Rectal smooth muscle tissue (tissue), 1 donor: ENCODE measurements around the gene ZSCAN10.

Source experiments
- H3K27ac ChIP-seq: one replicate; pipeline ENCODE4 v1.7.0; 2013; ENCODE audit warnings: low read depth, low read length, inconsistent platforms
- H3K27me3 ChIP-seq: one replicate; pipeline ENCODE4 v1.7.0; 2013; ENCODE audit warnings: low read length; ENCODE audit not compliant: control insufficient read depth, insufficient read depth
- H3K36me3 ChIP-seq: one replicate; pipeline ENCODE4 v1.7.0; 2013; ENCODE audit warnings: low read length; ENCODE audit not compliant: control insufficient read depth, insufficient read depth
- H3K4me1 ChIP-seq: one replicate; pipeline ENCODE4 v1.7.0; 2013; ENCODE audit warnings: low read length; ENCODE audit not compliant: control insufficient read depth, insufficient read depth
- H3K4me3 ChIP-seq: one replicate; pipeline ENCODE4 v1.7.0; 2013; ENCODE audit warnings: low read length
- H3K9ac ChIP-seq: one replicate; pipeline ENCODE4 v1.7.0; 2013; ENCODE audit warnings: low read length

The ZSCAN10 gene

DNA sequence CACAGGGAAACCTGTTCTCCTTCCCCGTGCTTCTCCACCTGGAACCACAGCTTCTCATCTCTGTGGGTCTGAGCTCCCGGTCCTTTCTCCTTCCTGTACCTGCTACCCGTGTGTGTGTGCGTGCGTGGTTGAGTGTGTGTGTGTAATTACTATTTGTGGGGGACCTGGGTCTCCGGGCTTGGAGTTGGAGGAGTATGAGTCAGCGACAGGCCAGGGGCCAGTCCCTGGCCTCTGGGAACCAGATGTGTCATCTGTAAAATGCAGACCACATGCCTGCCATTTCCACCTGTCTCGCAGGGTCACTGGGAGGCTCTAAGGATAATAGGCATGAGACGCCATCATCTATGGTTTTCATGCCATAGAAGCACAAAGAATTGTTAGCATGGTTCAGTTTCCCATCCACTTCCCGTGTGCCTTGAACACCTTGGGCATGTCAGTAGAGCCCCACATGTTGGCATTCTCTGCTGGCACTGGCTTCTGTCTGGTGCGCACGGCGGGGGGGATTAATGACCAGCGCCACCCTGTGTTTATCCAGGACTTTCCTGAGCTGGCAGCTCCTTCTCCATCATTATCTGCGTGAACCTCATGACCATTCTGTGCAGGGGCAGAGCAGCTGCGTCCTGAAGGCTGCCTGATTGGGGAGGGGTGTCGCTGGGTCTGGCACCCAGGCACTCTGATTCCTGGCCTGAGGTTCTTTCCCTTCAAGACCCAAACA lies 14.8 kb upstream of the ZSCAN10 start:
- Histone ChIP-seq H3K27me3 (no peaks in the 10 kb centered on the region), H3K4me3 (peak overlapping the region; percentile 92), H3K4me1 (peaks cover 14% of the 10 kb centered on the region), H3K9ac (no peak overlapping the region), H3K36me3 (peaks cover 8% of the 10 kb centered on the region), H3K27ac (no peak overlapping the region)

DNA sequence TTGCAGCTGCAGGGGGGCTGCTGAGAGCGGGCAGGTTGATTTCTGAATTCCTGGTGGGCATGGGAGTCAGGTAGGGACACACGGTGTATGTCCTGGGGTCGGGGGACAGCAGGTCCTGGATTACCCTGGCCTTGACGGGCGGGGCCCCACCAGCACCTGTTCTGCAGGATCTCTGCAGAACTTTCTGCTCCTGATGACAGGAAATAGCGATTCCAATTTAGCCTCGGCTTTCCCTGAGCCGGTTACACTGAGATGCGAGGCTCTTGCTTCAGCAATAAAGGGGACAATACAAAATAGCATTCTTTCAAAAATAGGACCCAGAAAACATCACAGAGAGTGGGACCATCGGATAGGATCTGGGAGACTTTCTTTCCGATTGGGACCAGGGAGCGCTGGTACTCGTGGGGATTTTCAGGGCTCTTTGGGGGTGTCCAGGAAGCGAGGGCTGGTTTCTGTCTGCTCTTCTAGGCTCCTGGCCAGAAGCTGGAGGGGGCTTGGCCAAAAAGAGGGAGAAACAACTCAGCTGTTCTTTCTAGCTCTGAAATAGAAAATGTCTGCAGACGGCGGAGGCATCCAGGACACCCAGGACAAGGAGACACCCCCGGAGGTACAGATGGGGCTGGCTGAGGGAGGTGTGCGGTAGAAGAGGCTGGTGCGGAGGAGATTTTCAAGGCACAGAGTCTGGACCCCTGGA lies 13.9 kb upstream of the ZSCAN10 start:
- Histone ChIP-seq H3K27me3 (no peaks in the 10 kb centered on the region), H3K27ac (peak overlapping the region; percentile 62), H3K9ac (peak overlapping the region; percentile 64), H3K4me1 (peaks cover 14% of the 10 kb centered on the region), H3K4me3 (peak overlapping the region; percentile 92), H3K36me3 (peaks cover 3% of the 10 kb centered on the region)

DNA sequence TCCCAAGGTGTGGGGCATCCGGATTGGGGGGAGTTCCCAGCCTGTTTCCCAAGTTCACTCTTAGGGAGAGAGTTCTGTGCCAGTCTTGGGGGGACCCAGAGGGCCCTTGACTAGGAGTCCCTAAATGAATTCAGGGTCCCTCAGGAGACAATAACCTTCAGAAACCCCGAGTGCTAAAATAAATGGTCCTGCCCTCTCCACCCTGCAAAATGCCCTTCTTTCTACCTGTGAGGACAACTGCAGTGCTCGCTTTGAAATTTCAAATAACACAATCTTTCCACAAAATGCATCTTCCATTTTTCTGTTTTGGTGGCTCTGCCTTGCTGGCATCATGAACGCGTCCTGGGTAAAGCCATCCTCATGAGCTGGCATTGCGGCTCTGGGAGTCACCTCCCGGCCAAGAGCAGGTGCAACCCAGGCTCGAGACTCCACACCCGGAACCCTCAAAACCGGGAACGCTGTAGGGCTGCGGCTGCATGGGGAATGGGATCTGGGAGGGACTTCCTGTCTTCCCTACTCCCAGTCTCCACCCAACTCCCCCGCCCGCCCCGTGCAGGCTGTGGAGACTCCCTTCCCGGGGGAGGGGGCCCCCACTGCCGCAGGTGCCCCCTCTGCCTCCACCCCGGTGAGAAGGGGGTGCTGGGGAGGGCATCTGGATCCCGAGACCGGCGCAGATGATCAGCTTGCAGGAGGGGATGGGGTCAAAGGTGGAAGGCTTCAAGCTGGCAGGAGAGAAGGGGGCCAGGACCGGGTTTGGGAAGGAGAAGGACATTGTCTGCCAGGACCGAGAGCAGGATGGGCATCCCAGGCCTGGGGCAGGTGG lies 13.2 kb upstream of the ZSCAN10 start, which contains the start of gene ZNF205:
Gene ZNF205 (plus strand): TSS at position 529 of the 823 bp plus-strand sequence. CDS start 845 bp downstream, outside the sequence.
- H3K9ac ChIP-seq = peak within 1 kb of the TSS; percentile 64
- peaks cover 14% of the 10 kb centered on the region for H3K4me1 ChIP-seq
- no peaks in the 10 kb centered on the region for H3K27me3 ChIP-seq
- H3K27ac ChIP-seq = peak within 1 kb of the TSS; percentile 62
- peaks cover 3% of the 10 kb centered on the region for H3K36me3 ChIP-seq
- H3K4me3 ChIP-seq = peak within 1 kb of the TSS; percentile 92

DNA sequence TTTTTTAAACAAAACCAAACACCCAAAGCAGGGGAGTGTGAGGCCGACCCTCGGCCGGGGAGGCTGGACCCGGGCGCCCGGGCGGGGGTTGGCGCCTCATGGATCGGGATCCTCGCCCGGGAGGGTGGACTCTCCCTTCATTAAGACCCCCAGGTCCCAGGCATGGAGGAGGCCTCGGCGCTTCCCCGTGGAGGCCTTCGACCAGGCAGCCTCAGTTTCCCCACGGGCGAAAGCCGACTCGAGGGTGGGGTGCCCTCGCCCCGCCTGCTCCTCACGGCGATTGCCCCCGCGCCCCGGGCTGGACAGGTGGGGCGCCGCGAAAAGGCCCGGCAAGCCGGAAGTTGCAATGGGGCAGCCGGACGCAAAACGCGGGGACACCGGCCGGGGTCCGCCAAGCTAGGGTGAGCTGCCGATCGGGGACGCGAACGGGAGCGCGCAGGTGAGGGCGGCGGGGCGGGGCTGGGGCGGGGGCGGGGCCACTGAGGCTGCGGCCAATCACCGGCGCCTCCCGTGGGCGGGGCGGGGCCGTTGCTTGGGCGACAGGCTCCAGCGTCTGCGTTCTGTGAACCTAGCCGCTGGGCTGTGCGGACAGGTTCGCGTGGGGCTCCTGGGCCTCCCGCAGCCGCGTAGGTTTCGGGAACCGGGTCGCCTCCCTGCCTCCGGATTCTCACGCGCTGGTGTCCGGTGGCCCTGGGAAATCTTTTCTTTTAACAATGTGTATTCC lies 7.3 kb upstream of the ZSCAN10 start:
- no peaks in the 10 kb centered on the region for H3K27me3 ChIP-seq
- no peaks in the 10 kb centered on the region for H3K36me3 ChIP-seq
- peaks cover 3% of the 10 kb centered on the region for H3K4me1 ChIP-seq
- peak overlapping the region; percentile 92 for H3K9ac ChIP-seq
- peak overlapping the region; percentile 64 for H3K27ac ChIP-seq
- peak overlapping the region; percentile 88 for H3K4me3 ChIP-seq

DNA sequence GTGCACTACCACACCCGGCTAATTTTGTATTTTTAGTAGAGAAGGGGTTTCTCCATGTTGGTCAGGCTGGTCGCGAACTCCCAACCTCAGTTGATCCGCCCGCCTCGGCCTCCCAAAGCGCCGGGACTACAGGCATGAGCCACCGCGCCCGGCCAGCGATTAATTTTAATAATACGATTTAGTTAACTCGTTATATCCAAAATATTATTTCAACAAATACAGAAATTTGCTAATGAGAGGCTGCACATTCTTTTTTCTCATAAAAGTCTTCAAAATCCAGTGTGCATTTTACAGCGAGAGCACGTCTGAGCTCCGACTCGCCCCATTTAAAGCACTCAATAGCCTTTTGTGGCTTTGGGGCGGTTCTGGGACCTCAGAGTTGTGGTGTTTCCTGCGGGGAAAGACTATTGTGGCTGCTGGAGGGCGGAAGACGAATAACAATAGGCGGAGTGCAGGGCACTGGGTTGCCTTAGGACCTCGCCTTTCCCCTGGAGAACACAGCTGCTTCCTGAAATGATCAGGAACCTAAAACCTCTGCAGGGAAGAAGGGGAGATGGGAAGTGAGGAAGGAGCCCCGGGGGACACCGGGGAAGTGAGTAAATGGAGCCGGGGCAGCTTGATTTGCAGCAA lies 2.9 kb upstream of the ZSCAN10 start:
- H3K9ac ChIP-seq = no peak overlapping the region
- H3K36me3 ChIP-seq = no peaks in the 10 kb centered on the region
- H3K27me3 ChIP-seq = no peaks in the 10 kb centered on the region
- H3K27ac ChIP-seq = no peak overlapping the region
- no peak overlapping the region for H3K4me3 ChIP-seq
- peaks cover 6% of the 10 kb centered on the region for H3K4me1 ChIP-seq

DNA sequence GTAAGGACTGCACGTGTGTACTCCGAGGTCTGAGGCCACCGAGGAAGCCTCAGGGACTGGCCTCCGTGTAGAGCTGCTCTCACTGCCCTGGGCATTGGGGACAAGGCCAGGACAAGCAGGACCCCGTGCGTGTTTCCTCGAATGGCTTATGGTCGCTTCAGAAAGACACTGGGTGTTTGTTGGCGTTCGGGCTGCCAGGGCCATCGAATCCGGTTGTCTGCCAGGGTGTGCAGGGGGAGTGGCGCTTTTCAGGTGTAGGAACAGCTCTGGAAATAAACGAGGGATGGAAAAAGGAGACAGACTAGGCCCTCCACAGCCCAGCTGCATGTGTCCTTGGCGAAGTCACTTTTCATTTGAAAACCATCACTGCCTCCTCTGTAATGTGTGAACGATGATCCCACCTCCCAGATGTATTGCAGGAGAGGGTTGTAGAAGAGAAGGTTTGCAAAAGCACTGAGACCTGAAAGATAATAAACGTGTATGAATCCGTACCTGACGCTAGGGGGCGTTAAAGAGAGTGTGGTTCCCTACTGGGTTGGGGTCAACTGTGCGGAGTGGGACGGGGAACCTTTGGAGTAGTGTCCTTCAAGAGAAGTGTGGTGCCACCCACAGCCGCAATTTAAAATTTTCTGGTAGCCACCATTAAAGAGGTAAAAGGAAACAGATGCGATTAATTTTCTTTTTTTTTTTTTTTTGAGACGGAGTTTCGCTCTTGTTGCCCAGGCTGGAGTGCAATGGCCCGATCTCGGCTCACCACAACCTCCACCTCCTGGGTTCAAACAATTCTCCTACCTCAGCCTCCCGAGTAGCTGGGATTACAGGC lies 2.1 kb upstream of the ZSCAN10 start:
- no peak overlapping the region for H3K9ac ChIP-seq
- peaks cover 6% of the 10 kb centered on the region for H3K4me1 ChIP-seq
- H3K27me3 ChIP-seq = no peaks in the 10 kb centered on the region
- no peaks in the 10 kb centered on the region for H3K36me3 ChIP-seq
- H3K4me3 ChIP-seq = no peak overlapping the region
- no peak overlapping the region for H3K27ac ChIP-seq

DNA sequence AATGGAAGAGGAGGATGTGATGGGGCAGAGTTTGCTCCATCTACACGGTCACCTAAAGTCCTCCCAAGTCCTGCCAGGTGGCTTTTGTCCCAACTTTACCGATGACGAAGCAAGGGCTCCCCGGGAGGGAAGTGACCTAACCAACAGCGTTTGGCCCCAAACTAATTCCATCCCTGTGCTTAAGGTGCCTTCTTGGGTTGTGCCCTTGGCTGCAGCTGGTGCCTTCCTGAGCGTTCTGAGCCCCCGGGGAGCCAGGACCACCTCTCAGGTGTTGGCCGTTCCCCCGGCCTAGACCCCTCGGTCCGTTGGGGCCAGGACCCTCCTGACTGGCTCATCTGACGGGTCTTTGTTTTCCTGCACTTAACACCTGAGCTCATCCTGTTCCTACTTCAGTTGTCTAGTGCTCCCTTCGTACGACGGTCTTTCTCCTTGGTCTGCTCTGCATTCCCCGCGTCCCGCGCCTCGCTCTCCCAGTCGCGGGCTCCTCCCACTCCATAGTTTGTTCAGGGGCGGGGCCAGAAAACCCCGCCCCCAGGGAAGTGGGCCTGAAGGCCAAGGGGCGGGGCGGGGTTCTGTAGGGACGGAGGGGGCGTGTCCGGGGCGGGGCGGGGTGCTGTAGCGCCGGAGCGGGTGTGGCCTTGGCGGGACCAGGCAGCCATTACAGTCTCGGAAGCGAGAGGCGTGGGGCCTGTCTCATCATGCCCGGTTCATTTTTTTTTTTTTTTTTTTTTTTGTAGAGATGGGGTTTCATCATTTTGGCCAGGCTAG lies 822 bp upstream of the ZSCAN10 start:
- Histone ChIP-seq H3K4me3 (peak overlapping the region; percentile 44), H3K36me3 (no peaks in the 10 kb centered on the region), H3K27me3 (no peaks in the 10 kb centered on the region), H3K4me1 (peaks cover 3% of the 10 kb centered on the region), H3K9ac (peak overlapping the region; percentile 17), H3K27ac (no peak overlapping the region)

DNA sequence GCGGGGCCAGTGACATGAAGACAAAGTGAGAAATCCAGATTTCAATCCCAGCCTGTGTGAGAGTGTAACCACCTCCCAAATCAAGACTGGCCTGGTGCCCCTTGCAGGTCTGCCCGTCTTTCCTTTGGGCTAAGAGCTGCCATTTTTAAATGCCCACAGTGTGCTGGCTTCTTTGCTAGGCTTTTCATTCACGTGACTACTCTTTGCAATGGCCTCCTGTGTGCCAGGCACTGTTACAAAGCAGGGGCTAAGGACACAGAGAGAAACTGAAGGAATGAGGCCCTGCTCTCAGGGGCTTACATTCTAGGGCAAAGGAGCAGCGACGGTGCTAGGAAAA lies 269 bp upstream of the ZSCAN10 start:
- Histone ChIP-seq H3K36me3 (no peaks in the 10 kb centered on the region), H3K27me3 (no peaks in the 10 kb centered on the region), H3K4me1 (peaks cover 3% of the 10 kb centered on the region), H3K9ac (no peak overlapping the region), H3K27ac (no peak overlapping the region), H3K4me3 (no peak overlapping the region)

DNA sequence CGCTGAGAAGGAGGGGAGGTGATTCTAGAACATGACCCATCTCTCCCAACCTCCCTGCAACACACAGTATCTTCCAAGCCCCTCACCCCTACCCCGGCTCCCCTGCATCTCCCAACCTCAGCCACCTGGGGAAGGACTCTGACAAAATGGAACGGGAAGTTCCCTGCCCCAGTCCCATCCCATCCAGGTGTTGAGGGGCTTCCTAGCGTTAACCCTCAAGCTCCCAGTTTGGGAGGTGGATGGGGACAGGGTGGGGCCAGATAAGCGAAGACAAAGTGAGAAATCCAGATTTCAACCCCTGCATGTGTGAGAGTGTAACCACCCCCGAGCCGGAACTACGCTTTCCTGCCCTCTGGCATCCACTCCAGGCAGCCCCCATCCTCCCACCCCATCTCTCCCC lies 1.8 kb downstream of the ZSCAN10 start:
- Histone ChIP-seq H3K27me3 (no peaks in the 10 kb centered on the region), H3K27ac (no peak overlapping the region), H3K36me3 (no peaks in the 10 kb centered on the region), H3K4me3 (no peak overlapping the region), H3K9ac (no peak overlapping the region), H3K4me1 (peaks cover 3% of the 10 kb centered on the region)

DNA sequence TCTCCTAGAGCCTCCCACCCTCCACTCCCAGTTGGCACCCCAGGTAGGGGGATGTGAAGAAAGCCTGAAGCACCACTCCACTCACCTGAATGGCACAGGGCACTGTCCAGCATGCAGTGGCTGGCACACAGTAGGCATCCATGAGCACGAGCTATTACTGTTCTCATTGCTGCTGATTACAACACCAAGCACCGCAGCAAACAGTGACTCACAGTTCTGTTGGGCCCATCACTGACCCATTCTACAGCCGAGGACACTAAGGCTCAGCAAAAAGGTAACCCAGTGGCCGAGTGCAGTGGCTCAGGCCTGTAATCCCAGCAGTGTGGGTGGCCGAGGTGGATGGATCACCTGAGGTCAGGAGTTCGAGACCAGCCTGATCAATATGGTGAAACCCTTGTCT lies 2.7 kb downstream of the ZSCAN10 start:
- H3K27me3 ChIP-seq = no peaks in the 10 kb centered on the region
- no peak overlapping the region for H3K27ac ChIP-seq
- no peak overlapping the region for H3K9ac ChIP-seq
- no peaks in the 10 kb centered on the region for H3K36me3 ChIP-seq
- H3K4me3 ChIP-seq = no peak overlapping the region
- H3K4me1 ChIP-seq = peaks cover 3% of the 10 kb centered on the region

DNA sequence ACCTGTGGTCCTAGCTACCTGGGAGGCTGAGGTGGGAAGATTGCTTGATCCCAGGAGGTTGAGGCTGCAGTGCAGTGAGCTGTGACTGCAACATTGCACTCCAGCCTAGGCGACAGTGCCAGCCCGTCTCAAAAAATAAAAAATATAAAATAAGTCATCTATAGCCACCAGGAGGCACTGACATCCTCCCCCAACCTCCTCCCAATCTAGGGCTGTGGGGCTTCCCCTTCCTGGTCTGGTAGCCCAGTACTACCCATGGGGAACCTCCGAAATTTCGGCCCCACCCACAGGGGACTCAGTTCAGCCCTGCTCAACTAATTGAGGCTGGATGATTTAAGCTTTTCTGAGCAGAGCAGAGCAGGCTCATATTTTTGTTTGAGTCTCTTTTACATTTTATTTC lies 3.2 kb downstream of the ZSCAN10 start:
- Histone ChIP-seq H3K4me3 (no peak overlapping the region), H3K4me1 (peaks cover 3% of the 10 kb centered on the region), H3K36me3 (no peaks in the 10 kb centered on the region), H3K27ac (no peak overlapping the region), H3K27me3 (no peaks in the 10 kb centered on the region), H3K9ac (no peak overlapping the region)
